Adrenal gland (tissue), 12 donors: ENCODE results near the gene CHD3. TPM values are rescaled to one million over a fixed set of nuclear protein-coding genes. Genes with fewer than 3 reads are reported as not detected.

Experiments used
- DNase-seq, 7 donors: peaks; one replicate each; pipeline ENCODE4 v3.0.0-alpha.2; 2019 to 2020
- H3K27ac ChIP-seq, 5 donors: fragments of 200-600 bp; sonication (generic) in 4 of 5; 1 replicate in 3 of 5; 2 replicates in 2 of 5; pipeline versions ENCODE4 v1.5.1 to v1.8.0; 2016 to 2020; ENCODE audit warnings: mild to moderate bottlenecking in 1 of 5
- H3K27me3 ChIP-seq: fragments of 200-600 bp; 2 replicates; pipeline ENCODE4 v1.8.0; 2021
- H3K36me3 ChIP-seq, 2 donors: fragments of 200-600 bp; replicated peaks in 1 of 2; 1 replicate in 1 of 2; 2 replicates in 1 of 2; pipeline versions ENCODE4 v1.5.1 to v1.8.0; 2018 to 2022
- H3K4me1 ChIP-seq, 2 donors: fragments of 200-600 bp; replicated peaks in 1 of 2; 1 replicate in 1 of 2; 2 replicates in 1 of 2; pipeline versions ENCODE4 v1.5.1 to v1.8.0; 2018 to 2021
- H3K4me3 ChIP-seq, 4 donors: fragments of 200-600 bp; sonication (generic) in 3 of 4; one replicate each; pipeline ENCODE4 v1.5.1; 2016 to 2018
- H3K9me3 ChIP-seq, 3 donors: fragments of 200-600 bp; sonication (generic) in 1 of 3; replicated peaks in 1 of 3; 1 replicate in 2 of 3; 2 replicates in 1 of 3; pipeline versions ENCODE4 v1.5.1 to v1.8.0; 2016 to 2021
- POLR2A ChIP-seq, 2 donors: fragments of 450-650 bp; IDR thresholded peaks; one replicate each; pipeline ENCODE4 v1.6.1; 2017; ENCODE audit warnings: antibody characterized with exemption in 2 of 2, mild to moderate bottlenecking in 2 of 2, moderate library complexity in 1 of 2
- WGBS, 4 donors: extraction: QIAGEN DNeasy Blood & Tissue Kit in 2 of 4; methylation state at CpG; one replicate each; pipeline versions ENCODE4 v1.1.5 to v1.1.7; 2013 to 2017; 5-methylcytosine and 5-hydroxymethylcytosine counted together
- intact Hi-C, 2 donors: fragments of 100-400 bp; cut with DNase I; formaldehyde crosslinking; loops; one replicate each; pipeline versions ENCODE4 v1.14.1 to v1.15.0; 2022 to 2023
- polyA plus RNA-seq, 3 donors: library from polyadenylated mRNA; stranded (reverse); fragments of 200-250 nt in 2 of 3; fragments of 350-450 nt in 1 of 3; fragmentation: Illumina TruSeq in 1 of 3; extraction: RNeasy Lipid Tissue Mini Kit (QIAGEN cat#74804) in 1 of 3; gene quantifications; one replicate each; pipeline ENCODE4 v1.2.3, GENCODE V29; 2013 to 2014
- total RNA-seq, 9 donors: library from RNA; depleted of rRNA in 4 of 9; stranded (reverse); fragments of >200 nt in 4 of 9; fragments of 120-200 nt in 1 of 9; fragmentation: NEBNext Ultra II Directional in 1 of 9; extraction: Animal tissue kit (Norgen Biotek cat#: 25700) in 1 of 9; gene quantifications; one replicate each; pipeline versions ENCODE4 v1.1.0 to v1.2.4, GENCODE V29; 2013 to 2023
- TF ChIP-seq, protein P1 (sequence below), 6 experiments: fragments of 450-650 bp in 4 of 6; fragments of 200-600 bp in 2 of 6; sonication (generic) in 1 of 6; IDR thresholded peaks; 1 replicate in 5 of 6; 2 replicates in 1 of 6; pipeline versions ENCODE4 v1.5.1 to v1.8.0; 2016 to 2021; ENCODE audit warnings: antibody characterized with exemption in 6 of 6, mild to moderate bottlenecking in 2 of 6, moderate library complexity in 1 of 6
- donor health status: healthy with polysubstance abuse.
- donor health status: Bipolar disorder and iron deficiency.
- donor health status: DM: yes; HTN: yes; CAD: no.
- donor health status: DM: no; HTN: no; CAD: no.
- donor health status: DM: no; HTN: no; CAD: no.
- donor health status: DM: yes; HTN: yes; CAD: no.

CHD3 gene
- total and polyA plus RNA-seq, 12 donors = 43.8 to 326 (median 91.5) TPM

DNA sequence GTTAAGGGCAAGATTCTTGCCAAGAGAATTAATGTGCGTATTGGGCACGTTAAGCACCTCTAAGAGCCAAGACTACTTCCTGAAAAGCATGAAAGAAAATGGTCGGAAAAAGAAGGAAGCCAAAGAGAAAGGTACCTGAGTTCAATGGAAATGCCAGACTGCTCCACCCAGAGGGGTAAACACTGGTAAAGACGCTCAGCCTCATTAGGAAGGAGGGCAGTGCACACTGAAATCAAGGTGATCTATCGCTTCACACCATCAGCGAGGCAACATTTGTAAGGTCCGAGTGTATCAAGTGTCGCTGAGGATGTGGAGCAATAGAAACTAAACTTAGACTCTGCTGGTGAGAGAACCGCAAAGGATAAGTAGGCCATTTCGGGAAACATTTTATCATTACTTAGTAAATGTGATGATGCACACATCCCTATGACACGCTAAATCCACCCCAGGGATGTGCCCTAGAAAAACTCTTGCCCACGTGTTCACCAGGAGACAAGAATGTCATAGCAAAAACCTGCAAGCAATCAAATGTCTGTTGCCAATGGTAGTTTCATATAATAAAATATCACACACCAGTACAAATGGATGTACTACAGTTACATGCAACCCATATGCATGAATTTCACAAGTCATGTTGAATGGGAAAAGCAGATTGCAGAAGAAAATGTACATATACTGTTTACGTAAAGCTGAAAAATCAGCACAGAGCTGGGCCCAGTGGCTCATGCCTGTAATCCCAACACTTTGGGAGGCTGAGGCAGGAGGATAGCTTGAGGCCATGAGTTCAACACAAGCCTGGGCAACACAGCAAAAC lies 67.0 kb downstream of the CHD3 start:
- Histone ChIP-seq H3K9me3 (no peaks in the 10 kb centered on the region), H3K27me3 (peaks cover 4% of the 10 kb centered on the region), H3K27ac (no peak overlapping the region), H3K4me1 (no peaks in the 10 kb centered on the region), H3K4me3 (no peak overlapping the region), H3K36me3 (no peaks in the 10 kb centered on the region)
- DNase-seq = no peak
- WGBS, 4 donors = 77 to 85% (median 81%) methylated on average over 13 of the region's 13 CpGs
- intact Hi-C loops = no loop called here
- TF ChIP-seq, protein P1, sequence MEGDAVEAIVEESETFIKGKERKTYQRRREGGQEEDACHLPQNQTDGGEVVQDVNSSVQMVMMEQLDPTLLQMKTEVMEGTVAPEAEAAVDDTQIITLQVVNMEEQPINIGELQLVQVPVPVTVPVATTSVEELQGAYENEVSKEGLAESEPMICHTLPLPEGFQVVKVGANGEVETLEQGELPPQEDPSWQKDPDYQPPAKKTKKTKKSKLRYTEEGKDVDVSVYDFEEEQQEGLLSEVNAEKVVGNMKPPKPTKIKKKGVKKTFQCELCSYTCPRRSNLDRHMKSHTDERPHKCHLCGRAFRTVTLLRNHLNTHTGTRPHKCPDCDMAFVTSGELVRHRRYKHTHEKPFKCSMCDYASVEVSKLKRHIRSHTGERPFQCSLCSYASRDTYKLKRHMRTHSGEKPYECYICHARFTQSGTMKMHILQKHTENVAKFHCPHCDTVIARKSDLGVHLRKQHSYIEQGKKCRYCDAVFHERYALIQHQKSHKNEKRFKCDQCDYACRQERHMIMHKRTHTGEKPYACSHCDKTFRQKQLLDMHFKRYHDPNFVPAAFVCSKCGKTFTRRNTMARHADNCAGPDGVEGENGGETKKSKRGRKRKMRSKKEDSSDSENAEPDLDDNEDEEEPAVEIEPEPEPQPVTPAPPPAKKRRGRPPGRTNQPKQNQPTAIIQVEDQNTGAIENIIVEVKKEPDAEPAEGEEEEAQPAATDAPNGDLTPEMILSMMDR (IDR thresholded peaks at IDR 0.05) = no peak
- TF ChIP-seq POLR2A (IDR thresholded peaks at IDR 0.05) = no peak

DNA sequence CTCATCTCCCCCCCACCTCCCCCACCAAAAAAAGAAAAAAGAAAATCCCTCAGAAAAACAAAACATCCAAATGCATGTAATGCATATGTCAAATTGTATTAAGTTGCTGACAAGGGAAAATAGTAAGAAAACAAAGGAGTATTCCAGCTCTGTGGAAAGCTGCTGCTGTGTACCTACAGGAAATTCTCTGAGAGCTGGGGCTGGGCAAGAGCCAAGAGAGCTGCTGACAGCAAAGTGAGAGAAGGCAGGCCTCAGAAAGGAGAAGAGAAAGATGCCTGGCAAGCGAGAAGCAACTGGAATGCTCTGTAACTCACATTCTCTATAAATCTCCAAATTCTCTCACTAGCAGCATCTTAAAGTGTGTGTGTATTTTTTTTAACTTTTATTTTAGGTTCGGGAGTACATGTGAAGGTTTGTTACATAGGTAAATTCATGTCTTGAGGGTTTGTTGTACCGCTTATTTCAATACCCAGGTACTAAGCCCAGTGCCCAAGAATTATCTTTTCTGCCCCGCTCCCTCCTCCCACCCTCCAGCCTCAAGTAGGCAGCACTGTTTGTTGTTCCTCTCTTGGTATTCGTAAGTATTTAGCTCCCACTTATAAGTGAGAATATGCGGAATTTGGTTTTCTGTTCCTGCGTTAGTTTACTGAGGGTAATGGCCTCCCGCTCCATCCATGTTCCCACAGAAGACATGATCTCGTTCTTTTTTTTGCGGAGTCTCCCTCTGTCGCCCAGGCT lies 67.8 kb downstream of the CHD3 start:
- H3K4me1 ChIP-seq = no peaks in the 10 kb centered on the region
- TF ChIP-seq POLR2A (IDR thresholded peaks at IDR 0.05) = no peak
- TF ChIP-seq, protein P1 (IDR thresholded peaks at IDR 0.05) = no peak
- WGBS, 4 donors = 73 to 85% (median 83%) methylated on average over 11 of the region's 11 CpGs
- peaks cover 12% of the 10 kb centered on the region for H3K27me3 ChIP-seq
- no peak overlapping the region for H3K27ac ChIP-seq
- DNase-seq = peak in 1 of 7 donors; percentile 4
- no peak overlapping the region for H3K4me3 ChIP-seq
- intact Hi-C loops = no loop called here
- H3K36me3 ChIP-seq = no peaks in the 10 kb centered on the region
- H3K9me3 ChIP-seq = no peaks in the 10 kb centered on the region

DNA sequence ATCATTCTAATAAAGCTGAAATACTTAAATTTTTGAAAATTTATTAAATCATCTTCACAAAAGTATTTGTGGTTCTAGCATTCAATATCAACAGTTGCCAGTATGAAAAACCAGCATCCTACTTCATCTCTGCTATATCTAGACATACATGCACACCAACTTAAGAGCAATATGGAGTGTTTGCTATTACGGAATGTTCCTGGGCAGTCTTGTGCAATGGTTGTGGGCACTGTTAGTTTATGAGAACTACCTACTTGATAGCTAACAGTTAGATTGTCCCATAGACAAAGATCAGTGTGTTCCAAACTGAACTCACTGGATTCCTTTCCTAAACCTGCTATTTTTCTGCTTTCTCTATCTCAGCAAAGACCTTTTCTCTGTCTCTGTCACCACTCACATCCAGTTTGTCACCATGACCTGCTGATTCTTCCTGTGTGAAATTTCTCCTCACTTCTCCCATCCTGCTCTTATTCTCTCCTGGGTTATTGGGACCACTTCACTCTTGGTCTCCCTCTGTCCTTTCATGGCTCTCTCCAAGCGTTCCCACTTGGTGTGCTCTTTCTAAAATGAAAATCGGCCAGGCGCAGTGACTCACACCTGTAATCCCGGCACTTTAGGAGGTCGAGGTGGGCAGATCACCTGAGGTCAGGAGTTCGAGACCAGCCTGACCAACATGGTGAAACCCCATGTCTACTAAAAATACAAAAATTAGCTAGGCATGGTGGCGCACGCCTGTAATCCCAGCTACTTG lies 71.1 kb downstream of the CHD3 start:
- Histone ChIP-seq H3K9me3 (no peaks in the 10 kb centered on the region), H3K4me3 (no peak overlapping the region), H3K36me3 (no peaks in the 10 kb centered on the region), H3K27me3 (peaks cover 16% of the 10 kb centered on the region), H3K4me1 (no peaks in the 10 kb centered on the region), H3K27ac (no peak overlapping the region)
- TF ChIP-seq, protein P1 (IDR thresholded peaks at IDR 0.05) = no peak
- no peak for TF ChIP-seq POLR2A (IDR thresholded peaks at IDR 0.05)
- intact Hi-C loops = loop anchor here in 1 of 2 donors (10.0 kb wide), 1 partner anchor 255 kb away; the partner anchor contains the start of gene EFNB3
- WGBS, 4 donors = 77 to 83% (median 82%) methylated on average over 9 of the region's 9 CpGs
- DNase-seq = no peak

DNA sequence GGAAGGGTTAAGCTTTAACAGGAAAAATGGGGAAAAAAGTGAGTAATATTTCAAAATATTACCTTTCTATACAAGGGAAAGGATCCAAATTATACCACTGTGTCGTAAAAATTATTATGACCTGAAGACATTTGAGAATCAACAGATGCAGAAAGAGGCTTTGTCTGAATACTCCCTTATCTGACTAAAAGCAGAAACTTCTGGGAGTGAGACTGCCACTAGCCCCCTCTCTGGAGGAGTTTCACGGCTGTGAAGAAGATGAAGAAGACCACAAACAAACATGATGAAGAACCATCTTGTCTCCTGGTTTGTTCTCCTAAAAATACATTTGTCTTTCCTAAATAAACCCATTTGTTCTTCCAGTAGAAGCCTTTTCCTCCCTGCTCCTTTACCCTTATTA lies 72.8 kb downstream of the CHD3 start:
- H3K27ac ChIP-seq = no peak overlapping the region
- H3K27me3 ChIP-seq = peaks cover 17% of the 10 kb centered on the region
- DNase-seq = no peak
- WGBS, 4 donors = 31 to 49% (median 45%) methylated on average over 2 of the region's 2 CpGs
- peaks cover 0 to 6% (median 0%) of the 10 kb centered on the region in 3 donors for H3K9me3 ChIP-seq
- no peak overlapping the region for H3K4me3 ChIP-seq
- TF ChIP-seq POLR2A (IDR thresholded peaks at IDR 0.05) = no peak
- TF ChIP-seq, protein P1 (IDR thresholded peaks at IDR 0.05) = no peak
- no peaks in the 10 kb centered on the region for H3K36me3 ChIP-seq
- intact Hi-C loops = loop anchor here in 1 of 2 donors (10.0 kb wide), 1 partner anchor 257 kb away; the partner anchor contains the start of gene EFNB3
- H3K4me1 ChIP-seq = no peaks in the 10 kb centered on the region
